Activated naive CD8-positive, alpha-beta T cell treated with anti-CD3 and anti-CD28 coated beads, Interleukin-2, amount 10 ng/mL, durations not matched to agents 7 days and 5 days (primary cell): ENCODE measurements around the gene TTC32. TPM values are rescaled to one million over a fixed set of nuclear protein-coding genes. Genes with fewer than 3 reads are reported as not detected.
"Not testable (repeated sequence)": the region's sequence is repeated elsewhere in the genome, so short reads cannot be mapped to it uniquely, and the experiment has no call there.

Experiments used
- ATAC-seq: fragments of 150-1000 bp; cut with Tn5 transposase; one replicate; pipeline ENCODE4 v1.10.0; 2021; ENCODE audit warnings: low read depth, moderate library complexity
- POLR2A ChIA-PET: fragments of 350-600 bp; sonication (Branson Sonifier 250); formaldehyde crosslinking; loops from one replicate; lab custom pipeline; 2021; ENCODE audit warnings: antibody characterized with exemption; lab: Charles Lee
- DNase-seq: peaks from one replicate; pipeline ENCODE4 v3.0.0; 2021
- H3K27ac Mint-ChIP-seq: one replicate; pipeline ENCODE4 v1.8.0; 2022; ENCODE audit warnings: mild to moderate bottlenecking, mixed read lengths
- H3K27me3 Mint-ChIP-seq: one replicate; pipeline ENCODE4 v1.8.0; 2022; ENCODE audit warnings: mild to moderate bottlenecking, moderate library complexity, mixed read lengths
- H3K36me3 Mint-ChIP-seq: one replicate; pipeline ENCODE4 v1.8.0; 2021; ENCODE audit warnings: mild to moderate bottlenecking, mixed read lengths
- H3K4me1 Mint-ChIP-seq: one replicate; pipeline ENCODE4 v1.8.0; 2021; ENCODE audit warnings: mixed read lengths
- H3K4me3 Mint-ChIP-seq: one replicate; pipeline ENCODE4 v1.8.0; 2022; ENCODE audit warnings: mild to moderate bottlenecking, moderate library complexity, mixed read lengths
- H3K9me3 Mint-ChIP-seq: one replicate; pipeline ENCODE4 v1.8.0; 2021; ENCODE audit warnings: mixed read lengths
- total RNA-seq, 2 experiments: library from RNA; stranded (reverse); gene quantifications; one replicate each; pipeline ENCODE4 v1.2.3, GENCODE V29; 2021

The TTC32 gene
- total RNA-seq, 2 experiments from 2014 or later = 41.2 to 43.5 TPM

DNA sequence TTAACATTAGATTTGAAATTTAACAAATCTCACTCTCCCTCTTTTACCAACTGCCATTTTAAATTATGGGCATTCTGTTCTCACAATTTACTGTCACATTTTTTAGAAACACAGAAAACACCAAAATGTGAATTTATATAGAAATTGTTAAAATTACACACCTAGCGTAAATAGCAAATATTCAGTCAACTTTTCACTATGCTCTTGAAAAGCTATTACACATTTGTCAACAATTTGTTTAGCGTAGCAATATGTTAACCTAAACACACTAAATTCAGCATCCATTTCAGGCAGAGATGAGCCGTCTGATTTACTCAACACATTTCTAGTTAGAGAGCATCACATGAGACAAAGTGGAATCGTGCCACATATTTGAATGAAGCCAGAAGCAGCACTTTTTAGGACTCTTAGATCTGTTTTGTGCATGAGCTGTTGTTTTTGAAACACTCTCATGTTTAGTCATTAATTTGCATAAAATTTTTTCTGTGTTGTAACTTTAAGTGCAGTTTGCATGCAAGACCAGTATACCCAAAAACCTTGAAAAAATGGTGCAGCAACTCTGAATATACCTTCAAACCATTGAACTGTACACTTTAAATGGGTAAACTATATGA is 8.2 kb downstream of the TTC32 start:
- Mint-ChIP-seq H3K27me3 (no peaks in the 10 kb centered on the region), H3K27ac (no peak overlapping the region), H3K36me3 (peaks cover 24% of the 10 kb centered on the region), H3K4me3 (no peak overlapping the region), H3K4me1 (peaks cover 27% of the 10 kb centered on the region), H3K9me3 (no peaks in the 10 kb centered on the region)
- no peak for ATAC-seq
- POLR2A ChIA-PET = no interaction called here
- no peak for DNase-seq

GRCh38 chr2:19891971-19892370 is 9.8 kb downstream of the TTC32 start:
- POLR2A ChIA-PET = interaction anchor here (1.2 kb wide), 1 partner anchor 8 kb away, joined by 5 read pairs; no protein-coding TSS in a partner anchor
- H3K27me3 Mint-ChIP-seq, H3K4me3 Mint-ChIP-seq, DNase-seq, H3K9me3 Mint-ChIP-seq, H3K27ac Mint-ChIP-seq, ATAC-seq: not testable (repeated sequence)
- Mint-ChIP-seq H3K36me3 (peaks cover 18% of the 10 kb centered on the region), H3K4me1 (peaks cover 16% of the 10 kb centered on the region)

DNA sequence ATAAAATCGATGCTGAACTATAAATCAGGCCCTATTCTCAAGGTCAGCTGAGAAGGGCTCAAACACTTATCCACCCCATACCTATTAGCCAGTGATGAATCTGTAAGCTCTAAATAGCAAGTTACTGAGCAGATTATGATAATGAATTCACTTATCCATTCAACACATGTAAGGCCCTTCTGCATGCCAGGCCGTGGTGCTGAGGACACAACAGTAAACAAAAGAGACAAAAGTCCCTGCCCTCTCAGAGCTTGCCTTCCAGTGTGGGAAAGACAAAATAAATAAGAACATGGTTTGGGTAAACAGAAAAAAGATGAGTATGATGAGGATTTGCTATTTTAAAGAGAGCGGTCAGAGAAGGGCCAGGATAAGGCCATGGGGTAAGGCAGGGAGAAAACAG is 11.7 kb downstream of the TTC32 start:
- ATAC-seq (no peak), DNase-seq (no peak)
- Mint-ChIP-seq H3K4me1 (peaks cover 10% of the 10 kb centered on the region), H3K27ac (no peak overlapping the region), H3K27me3 (no peaks in the 10 kb centered on the region), H3K9me3 (no peaks in the 10 kb centered on the region), H3K36me3 (peaks cover 15% of the 10 kb centered on the region), H3K4me3 (no peak overlapping the region)
- POLR2A ChIA-PET = no interaction called here

DNA sequence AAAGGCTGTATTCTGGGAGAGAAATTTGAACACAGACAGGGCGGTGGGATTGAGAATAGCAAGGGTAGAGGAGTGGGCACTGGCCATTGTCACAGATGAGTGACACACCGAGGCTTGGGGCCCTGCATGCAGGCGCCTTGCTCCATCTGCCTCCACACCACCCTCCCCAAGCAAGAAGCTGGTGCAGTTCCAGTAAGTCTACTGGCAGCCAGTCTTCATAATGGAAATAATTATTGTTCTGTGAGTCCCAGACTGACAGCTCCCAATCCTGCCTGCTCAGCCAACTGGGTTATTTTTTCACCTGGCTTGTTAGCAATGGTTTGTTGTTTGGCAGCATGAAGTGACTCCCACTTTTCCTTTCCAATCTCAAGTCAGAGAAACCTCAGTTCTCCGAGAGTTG is 13.0 kb downstream of the TTC32 start:
- Mint-ChIP-seq H3K27ac (no peak overlapping the region), H3K4me1 (peaks cover 7% of the 10 kb centered on the region), H3K36me3 (peaks cover 12% of the 10 kb centered on the region), H3K4me3 (no peak overlapping the region), H3K9me3 (no peaks in the 10 kb centered on the region), H3K27me3 (no peaks in the 10 kb centered on the region)
- POLR2A ChIA-PET = interaction anchor here (0.9 to 1.1 kb wide), 2 partner anchors 9 to 11 kb away, joined by 3 read pairs; no protein-coding TSS in a partner anchor
- ATAC-seq = no peak
- no peak for DNase-seq

GRCh38 chr2:19887510-19887909 is 14.3 kb downstream of the TTC32 start:
- H3K27ac Mint-ChIP-seq = no peak overlapping the region
- H3K27me3 Mint-ChIP-seq = no peaks in the 10 kb centered on the region
- H3K4me3 Mint-ChIP-seq = no peak overlapping the region
- POLR2A ChIA-PET = no interaction called here
- DNase-seq (no peak), ATAC-seq (no peak)
- H3K36me3 Mint-ChIP-seq = peaks cover 11% of the 10 kb centered on the region
- H3K9me3 Mint-ChIP-seq = no peaks in the 10 kb centered on the region
- H3K4me1 Mint-ChIP-seq = peaks cover 5% of the 10 kb centered on the region

DNA sequence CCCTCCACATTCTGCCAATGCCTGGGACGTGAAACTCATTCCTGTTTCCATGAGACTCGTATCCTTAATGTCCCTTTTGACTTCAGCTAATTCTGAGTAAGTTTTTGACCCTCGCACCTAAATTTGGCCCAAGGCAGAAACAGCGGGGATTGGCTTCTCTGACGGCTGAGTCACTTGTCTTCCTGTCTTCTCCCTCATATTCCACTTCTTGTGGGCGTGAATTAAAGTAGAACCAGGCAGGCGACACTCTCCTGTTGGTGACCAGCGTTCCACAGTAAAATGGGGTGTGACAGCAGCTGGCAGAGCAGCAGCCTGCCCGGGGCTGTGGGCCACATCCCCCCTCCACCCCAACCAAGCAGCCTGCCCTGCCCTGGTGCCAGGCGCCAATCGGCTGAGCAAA is 15.5 kb downstream of the TTC32 start:
- DNase-seq (no peak), ATAC-seq (no peak)
- Mint-ChIP-seq H3K9me3 (no peaks in the 10 kb centered on the region), H3K27ac (no peak overlapping the region), H3K36me3 (peaks cover 8% of the 10 kb centered on the region), H3K4me1 (no peaks in the 10 kb centered on the region), H3K27me3 (no peaks in the 10 kb centered on the region), H3K4me3 (no peak overlapping the region)
- POLR2A ChIA-PET = interaction anchor here (1.2 kb wide), 1 partner anchor 15 kb away, joined by 3 read pairs; no protein-coding TSS in a partner anchor

DNA sequence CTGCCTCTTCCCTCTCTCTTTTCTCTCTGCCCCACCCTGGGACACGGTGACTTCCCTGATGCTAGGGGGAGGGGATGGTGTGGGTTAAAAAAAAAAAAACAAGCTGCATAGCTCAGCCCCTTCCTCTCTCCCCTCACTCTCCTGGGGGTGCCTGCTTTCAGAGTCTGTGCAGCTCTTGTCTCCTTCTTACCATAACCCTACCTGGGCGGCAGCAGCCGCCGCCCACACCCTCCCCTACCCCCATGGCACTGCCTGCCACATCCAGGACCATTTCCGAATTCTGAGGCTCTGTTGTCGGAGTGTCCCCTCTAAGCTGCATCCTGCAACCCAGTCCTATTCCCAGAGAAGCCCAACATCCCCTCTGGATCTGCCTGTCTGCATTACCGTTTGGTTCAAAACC is 16.0 kb downstream of the TTC32 start:
- Mint-ChIP-seq H3K36me3 (peaks cover 8% of the 10 kb centered on the region), H3K27ac (no peak overlapping the region), H3K4me3 (no peak overlapping the region), H3K4me1 (no peaks in the 10 kb centered on the region), H3K27me3 (no peaks in the 10 kb centered on the region), H3K9me3 (no peaks in the 10 kb centered on the region)
- ATAC-seq (no peak), DNase-seq (no peak)
- POLR2A ChIA-PET = interaction anchor here (1.2 to 1.3 kb wide), 2 partner anchors 14 to 15 kb away, joined by 3 read pairs; no protein-coding TSS in a partner anchor

- Mint-ChIP-seq H3K27ac (no peak overlapping the region), H3K9me3 (no peaks in the 10 kb centered on the region), H3K4me3 (no peak overlapping the region), H3K4me1 (no peaks in the 10 kb centered on the region), H3K27me3 (no peaks in the 10 kb centered on the region), H3K36me3 (peaks cover 16% of the 10 kb centered on the region)
- POLR2A ChIA-PET = interaction anchor here (1.3 kb wide), 1 partner anchor 16 kb away, joined by 3 read pairs; no protein-coding TSS in a partner anchor
- DNase-seq (no peak), ATAC-seq (no peak)
Observed at GRCh38 chr2:19883971-19884720, 17.6 kb downstream of the TTC32 start.

DNA sequence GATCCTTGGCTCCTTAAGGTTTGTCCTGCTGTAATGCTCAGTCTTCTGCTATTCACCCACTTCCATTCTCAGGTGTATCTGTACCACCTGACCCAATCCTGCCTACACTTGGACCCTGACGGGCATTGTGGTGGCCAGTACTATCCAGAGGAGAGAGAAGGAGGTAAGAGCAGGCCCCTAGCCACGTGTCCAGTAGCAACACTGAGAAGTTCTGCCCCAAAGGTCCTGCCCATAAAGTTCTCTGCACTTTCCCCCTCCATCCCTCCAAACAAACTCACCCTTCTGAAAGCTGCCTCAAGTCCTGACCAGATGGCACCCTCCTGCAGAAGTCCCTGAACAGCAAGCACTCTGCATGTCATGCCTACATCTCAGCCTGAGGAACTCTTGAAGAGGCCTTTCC is 18.3 kb downstream of the TTC32 start:
- no peak for DNase-seq
- Mint-ChIP-seq H3K4me1 (no peaks in the 10 kb centered on the region), H3K9me3 (no peaks in the 10 kb centered on the region), H3K4me3 (no peak overlapping the region), H3K27ac (no peak overlapping the region), H3K27me3 (no peaks in the 10 kb centered on the region), H3K36me3 (peaks cover 17% of the 10 kb centered on the region)
- POLR2A ChIA-PET = no interaction called here
- no peak for ATAC-seq

DNA sequence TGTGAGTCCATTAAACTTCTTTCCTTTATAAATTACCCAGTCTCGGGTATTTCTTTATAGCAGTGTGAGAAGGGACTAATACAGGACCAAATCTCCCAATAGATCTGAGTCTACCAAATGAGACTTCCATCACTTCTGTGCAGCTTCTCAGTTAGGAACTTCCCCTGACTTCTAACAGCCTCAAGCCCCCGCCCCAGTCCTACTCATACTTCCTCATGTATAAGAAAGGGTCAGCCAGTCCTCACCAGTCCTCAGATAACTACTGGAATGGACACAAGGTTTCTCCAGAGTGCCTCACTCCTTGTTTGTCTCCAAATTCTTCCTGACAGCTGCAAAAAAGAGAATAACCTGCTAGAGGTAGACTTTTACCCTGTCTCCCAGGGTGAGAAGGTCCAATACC is 19.5 kb downstream of the TTC32 start:
- POLR2A ChIA-PET = no interaction called here
- Mint-ChIP-seq H3K27ac (no peak overlapping the region), H3K36me3 (peaks cover 17% of the 10 kb centered on the region), H3K27me3 (no peaks in the 10 kb centered on the region), H3K4me3 (no peak overlapping the region), H3K4me1 (no peaks in the 10 kb centered on the region), H3K9me3 (no peaks in the 10 kb centered on the region)
- ATAC-seq (no peak), DNase-seq (no peak)

DNA sequence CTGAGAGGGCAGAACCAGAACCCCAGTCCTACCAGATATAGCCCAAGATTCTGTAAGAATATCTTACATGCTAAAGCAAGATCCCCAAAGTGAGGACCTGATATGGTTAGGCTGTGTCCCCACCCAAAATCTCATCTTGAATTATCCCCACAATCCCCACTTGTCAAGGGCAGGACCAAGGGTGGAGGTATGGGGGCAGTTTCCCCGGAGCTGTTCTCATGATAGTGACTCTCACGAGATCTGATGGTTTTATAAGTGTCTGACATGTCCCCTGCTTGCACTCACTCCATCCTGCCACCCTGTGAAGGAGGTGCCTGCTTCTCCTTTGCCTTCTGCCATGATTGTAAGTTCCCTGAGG is 19.9 kb downstream of the TTC32 start:
- H3K4me3 Mint-ChIP-seq = no peak overlapping the region
- DNase-seq = no peak
- ATAC-seq = no peak
- no peaks in the 10 kb centered on the region for H3K9me3 Mint-ChIP-seq
- POLR2A ChIA-PET = no interaction called here
- H3K27ac Mint-ChIP-seq = no peak overlapping the region
- H3K36me3 Mint-ChIP-seq = peaks cover 18% of the 10 kb centered on the region
- no peaks in the 10 kb centered on the region for H3K27me3 Mint-ChIP-seq
- H3K4me1 Mint-ChIP-seq = no peaks in the 10 kb centered on the region

DNA sequence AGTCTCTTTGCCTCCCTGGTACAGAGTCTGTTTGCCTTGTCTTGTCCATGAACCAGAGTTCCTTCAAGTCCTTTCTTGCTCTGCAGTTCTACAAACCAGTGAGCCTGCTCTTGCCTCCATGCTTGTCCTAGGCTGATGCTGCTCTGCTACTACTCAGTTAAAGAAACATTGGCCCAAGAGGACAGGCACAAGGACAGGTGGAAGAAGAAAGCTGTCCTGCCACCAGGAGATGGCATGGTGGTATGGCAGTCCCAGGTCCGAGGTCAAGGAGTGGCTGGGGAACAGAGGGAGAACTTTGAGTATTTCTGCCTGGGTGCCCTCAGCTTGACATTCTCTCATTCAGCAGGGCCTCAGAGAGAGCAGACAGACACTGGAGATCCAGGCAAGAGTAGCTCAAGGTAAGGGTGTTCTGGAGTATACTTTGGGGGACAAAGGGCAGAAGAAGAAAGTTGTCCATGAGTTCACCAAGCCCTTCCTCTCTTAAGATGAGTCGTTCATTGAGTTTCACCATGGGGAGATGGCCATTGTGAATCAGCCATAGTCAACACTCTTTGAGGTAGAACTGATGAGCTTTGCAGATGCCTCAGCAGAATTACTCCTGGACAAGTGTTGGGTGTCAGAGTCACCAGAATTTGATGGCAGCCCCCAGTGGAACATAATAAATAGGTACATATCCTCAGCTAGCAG is 20.4 kb downstream of the TTC32 start:
- H3K27ac Mint-ChIP-seq = no peak overlapping the region

GRCh38 chr2:19880191-19880590 is 21.6 kb downstream of the TTC32 start:
- H3K4me3 Mint-ChIP-seq, H3K9me3 Mint-ChIP-seq, POLR2A ChIA-PET, ATAC-seq, H3K27ac Mint-ChIP-seq, H3K4me1 Mint-ChIP-seq, H3K27me3 Mint-ChIP-seq, DNase-seq: not testable (repeated sequence)
- H3K36me3 Mint-ChIP-seq = peaks cover 24% of the 10 kb centered on the region

More for the DNA sequence above, 20.4 kb downstream of the TTC32 start:
- Mint-ChIP-seq H3K27me3 (no peaks in the 10 kb centered on the region), H3K4me1 (no peaks in the 10 kb centered on the region), H3K36me3 (peaks cover 22% of the 10 kb centered on the region), H3K4me3 (no peak overlapping the region), H3K9me3 (no peaks in the 10 kb centered on the region)
- no peak for DNase-seq
- POLR2A ChIA-PET = no interaction called here
- no peak for ATAC-seq
